SH-SY5Y (cell line): ENCODE measurements around the gene VTI1A.

Experiments
- GATA2 ChIP-seq: IDR thresholded peaks from 2 replicates; pipeline ENCODE4 v1.6.1; 2011; ENCODE audit warnings: mild to moderate bottlenecking, low read depth, low read length
- GATA3 ChIP-seq: IDR thresholded peaks from 2 replicates; pipeline ENCODE4 v1.6.1; 2011; ENCODE audit warnings: low read depth, mild to moderate bottlenecking, low read length, moderate library complexity

- TF ChIP-seq GATA2 (no peak), GATA3 (no peak)
Measured at GRCh38 chr10:112624546-112625048, 177.6 kb downstream of the VTI1A start.
